ENCODE results near the gene TMA16. TPM values are rescaled to one million over a fixed set of nuclear protein-coding genes. Genes with fewer than 3 reads are reported as not detected.

TMA16 gene
- polyA plus RNA-seq, 2 of the 4 experiments (the other 2 are of a cell fraction) = 28.5 to 36.1 TPM

DNA sequence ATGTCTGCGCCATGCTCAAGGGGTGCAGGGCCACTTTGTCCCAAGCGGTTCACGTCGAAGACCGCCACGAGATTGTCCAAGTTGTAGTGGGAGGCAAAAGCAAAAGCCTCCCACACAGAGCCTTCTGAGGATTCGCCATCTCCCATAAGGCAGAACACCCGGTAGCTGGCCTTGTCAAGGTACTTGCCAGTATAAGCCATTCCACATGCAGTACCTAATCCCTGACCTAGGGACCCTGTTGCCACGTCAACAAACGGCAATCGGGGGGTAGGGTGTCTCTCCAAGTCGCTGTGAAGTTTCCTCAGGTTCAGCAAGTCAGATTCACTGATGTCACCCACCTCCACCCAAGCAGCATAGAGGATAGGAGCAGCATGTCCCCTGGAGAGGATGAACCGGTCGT, 21.4 kb upstream of the TMA16 start:
- TF ChIP-seq NR3C1 (IDR thresholded peaks at IDR 0.05) (no peak), RFX5 (IDR thresholded peaks at IDR 0.05) (no peak), FOSL2 (IDR thresholded peaks at IDR 0.05) (no peak), FOSL2 (CRISPR knock-in tag; IDR thresholded peaks at IDR 0.05) (no peak), EHMT2 (IDR thresholded peaks at IDR 0.05; ENCODE audit: low read depth) (no peak), HDAC2 (IDR thresholded peaks at IDR 0.05) (no peak)
- ChIA-PET POLR2A (no interaction called here), CTCF (interaction anchor here (0.6 to 1.0 kb wide), 2 partner anchors 51 to 73 kb away, joined by 3 read pairs; no protein-coding TSS in a partner anchor)
- Histone ChIP-seq H3K4me1 (no peaks in the 10 kb centered on the region), H3K9me3 (no peaks in the 10 kb centered on the region), H3K27ac (no peak overlapping the region), H3K4me3 (no peak overlapping the region), H3K4me2 (no peak overlapping the region)
- DNase-seq (ENCODE audit: low read depth in 1 of 2, low spot score in 1 of 2) (no peak), ATAC-seq (no peak), FAIRE-seq (no peak)
- WGBS (ENCODE audit: missing lambda C conversion rate) = 88% methylated on average over 5 of the region's 14 CpGs

DNA sequence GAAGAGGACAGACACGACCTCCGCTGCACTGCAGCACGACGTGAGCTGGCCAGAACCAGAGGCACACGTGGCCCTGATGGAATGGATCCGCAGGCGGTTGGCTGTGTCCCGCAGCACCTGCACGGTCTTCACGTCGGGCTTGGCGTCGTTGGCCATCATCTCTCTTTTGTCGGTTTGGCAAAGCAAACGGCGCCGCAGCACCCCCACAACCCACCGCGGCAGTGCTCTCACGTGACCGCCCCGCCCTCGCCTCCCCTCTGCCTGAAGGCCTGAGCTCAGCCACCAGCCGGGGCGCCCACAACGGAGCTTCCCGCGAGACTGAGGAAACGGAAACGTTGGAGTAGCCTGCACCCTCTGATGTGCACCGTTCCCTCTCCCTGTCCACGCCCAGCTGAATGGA, 20.9 kb upstream of the TMA16 start, which contains the start of gene TKTL2:
TKTL2 (minus strand) TSS at position 179 of the 400 bp plus-strand sequence; CDS start at position 159, 20 bp downstream.
- Histone ChIP-seq H3K4me2 (no peak within 1 kb of the TSS), H3K4me1 (no peaks in the 10 kb centered on the region), H3K9me3 (no peaks in the 10 kb centered on the region), H3K27ac (no peak within 1 kb of the TSS), H3K4me3 (no peak within 1 kb of the TSS)
- CTCF ChIA-PET = interaction anchor here (1.0 kb wide), 1 partner anchor 73 kb away, joined by 3 read pairs; no protein-coding TSS in a partner anchor
- POLR2A ChIA-PET = no interaction called here
- DNase-seq (ENCODE audit: low read depth in 1 of 2, low spot score in 1 of 2) = no peak
- WGBS (ENCODE audit: missing lambda C conversion rate) = 78% methylated on average over 28 of the region's 32 CpGs
- no peak for ATAC-seq
- TF ChIP-seq HOXB5 (CRISPR knock-in tag; IDR thresholded peaks at IDR 0.05) (no peak), JUN (IDR thresholded peaks at IDR 0.05) (no peak), NFE2L2 (conservative IDR thresholded peaks at IDR 0.05; ENCODE audit: low read length) (no peak), PHF8 (IDR thresholded peaks at IDR 0.05; ENCODE audit: borderline replicate concordance, low read depth) (no peak), RAD21 (conservative IDR thresholded peaks at IDR 0.05 in 1 of 2, IDR thresholded peaks at IDR 0.05 in 1 of 2) (no peak), GATA3 (IDR thresholded peaks at IDR 0.05; ENCODE audit: borderline replicate concordance) (no peak), RARB (CRISPR knock-in tag; IDR thresholded peaks at IDR 0.05) (no peak), FOSL2 (IDR thresholded peaks at IDR 0.05) (no peak), FOSL2 (CRISPR knock-in tag; IDR thresholded peaks at IDR 0.05) (no peak), EHF (CRISPR knock-in tag; IDR thresholded peaks at IDR 0.05) (no peak), RCOR1 (IDR thresholded peaks at IDR 0.05; ENCODE audit: low read depth, low read length) (no peak)
- TF ChIP-seq, protein P1, sequence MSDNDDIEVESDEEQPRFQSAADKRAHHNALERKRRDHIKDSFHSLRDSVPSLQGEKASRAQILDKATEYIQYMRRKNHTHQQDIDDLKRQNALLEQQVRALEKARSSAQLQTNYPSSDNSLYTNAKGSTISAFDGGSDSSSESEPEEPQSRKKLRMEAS (IDR thresholded peaks at IDR 0.05) = no peak
- TF ChIP-seq, protein P2, sequence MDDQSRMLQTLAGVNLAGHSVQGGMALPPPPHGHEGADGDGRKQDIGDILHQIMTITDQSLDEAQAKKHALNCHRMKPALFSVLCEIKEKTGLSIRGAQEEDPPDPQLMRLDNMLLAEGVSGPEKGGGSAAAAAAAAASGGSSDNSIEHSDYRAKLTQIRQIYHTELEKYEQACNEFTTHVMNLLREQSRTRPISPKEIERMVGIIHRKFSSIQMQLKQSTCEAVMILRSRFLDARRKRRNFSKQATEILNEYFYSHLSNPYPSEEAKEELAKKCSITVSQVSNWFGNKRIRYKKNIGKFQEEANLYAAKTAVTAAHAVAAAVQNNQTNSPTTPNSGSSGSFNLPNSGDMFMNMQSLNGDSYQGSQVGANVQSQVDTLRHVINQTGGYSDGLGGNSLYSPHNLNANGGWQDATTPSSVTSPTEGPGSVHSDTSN (IDR thresholded peaks at IDR 0.05) = no peak
- TF ChIP-seq, protein P3, sequence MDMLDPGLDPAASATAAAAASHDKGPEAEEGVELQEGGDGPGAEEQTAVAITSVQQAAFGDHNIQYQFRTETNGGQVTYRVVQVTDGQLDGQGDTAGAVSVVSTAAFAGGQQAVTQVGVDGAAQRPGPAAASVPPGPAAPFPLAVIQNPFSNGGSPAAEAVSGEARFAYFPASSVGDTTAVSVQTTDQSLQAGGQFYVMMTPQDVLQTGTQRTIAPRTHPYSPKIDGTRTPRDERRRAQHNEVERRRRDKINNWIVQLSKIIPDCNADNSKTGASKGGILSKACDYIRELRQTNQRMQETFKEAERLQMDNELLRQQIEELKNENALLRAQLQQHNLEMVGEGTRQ (IDR thresholded peaks at IDR 0.05) = no peak
- TF ChIP-seq, protein P4, sequence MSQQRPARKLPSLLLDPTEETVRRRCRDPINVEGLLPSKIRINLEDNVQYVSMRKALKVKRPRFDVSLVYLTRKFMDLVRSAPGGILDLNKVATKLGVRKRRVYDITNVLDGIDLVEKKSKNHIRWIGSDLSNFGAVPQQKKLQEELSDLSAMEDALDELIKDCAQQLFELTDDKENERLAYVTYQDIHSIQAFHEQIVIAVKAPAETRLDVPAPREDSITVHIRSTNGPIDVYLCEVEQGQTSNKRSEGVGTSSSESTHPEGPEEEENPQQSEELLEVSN (IDR thresholded peaks at IDR 0.05; ENCODE audit: borderline replicate concordance, low read depth) = no peak
- no peak for FAIRE-seq

DNA sequence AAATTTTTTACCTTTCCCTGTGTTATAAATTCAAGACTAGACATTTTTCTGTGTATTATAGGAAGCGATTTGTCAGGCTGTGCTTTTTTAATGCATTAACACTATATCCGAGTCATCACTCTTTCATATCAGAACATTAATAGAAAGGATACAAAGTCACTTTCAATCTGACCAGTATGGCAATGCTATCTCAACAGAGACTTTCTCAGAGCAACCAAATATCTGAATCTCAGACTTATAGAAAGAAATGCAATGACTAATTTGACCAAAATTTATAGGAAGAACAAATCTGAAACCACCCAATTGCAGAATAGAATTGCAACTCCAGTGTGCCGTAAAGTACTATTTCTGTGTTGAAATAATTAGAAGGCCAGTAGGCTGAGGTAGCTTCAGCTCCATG, 20.5 kb upstream of the TMA16 start:
- POLR2A ChIA-PET = no interaction called here
- Histone ChIP-seq H3K4me3 (no peak overlapping the region), H3K9me3 (no peaks in the 10 kb centered on the region), H3K4me2 (no peak overlapping the region), H3K27ac (no peak overlapping the region), H3K4me1 (no peaks in the 10 kb centered on the region)
- TF ChIP-seq HEYL (CRISPR knock-in tag; IDR thresholded peaks at IDR 0.05) (no peak), KDM1A (IDR thresholded peaks at IDR 0.05; ENCODE audit: low read depth) (no peak), TFCP2L1 (CRISPR knock-in tag; IDR thresholded peaks at IDR 0.05) (no peak), EP300 (IDR thresholded peaks at IDR 0.05) (no peak), ZNF302 (CRISPR knock-in tag; IDR thresholded peaks at IDR 0.05) (no peak), ESRRA (IDR thresholded peaks at IDR 0.05; ENCODE audit: borderline replicate concordance, low read length) (no peak), FOSB (CRISPR knock-in tag; IDR thresholded peaks at IDR 0.05) (no peak), CBX2 (IDR thresholded peaks at IDR 0.05; ENCODE audit: borderline replicate concordance, low read depth) (no peak), CBX8 (IDR thresholded peaks at IDR 0.05) (no peak), RFX5 (IDR thresholded peaks at IDR 0.05) (no peak), NR3C1 (IDR thresholded peaks at IDR 0.05) (no peak)
- TF ChIP-seq, protein P5, sequence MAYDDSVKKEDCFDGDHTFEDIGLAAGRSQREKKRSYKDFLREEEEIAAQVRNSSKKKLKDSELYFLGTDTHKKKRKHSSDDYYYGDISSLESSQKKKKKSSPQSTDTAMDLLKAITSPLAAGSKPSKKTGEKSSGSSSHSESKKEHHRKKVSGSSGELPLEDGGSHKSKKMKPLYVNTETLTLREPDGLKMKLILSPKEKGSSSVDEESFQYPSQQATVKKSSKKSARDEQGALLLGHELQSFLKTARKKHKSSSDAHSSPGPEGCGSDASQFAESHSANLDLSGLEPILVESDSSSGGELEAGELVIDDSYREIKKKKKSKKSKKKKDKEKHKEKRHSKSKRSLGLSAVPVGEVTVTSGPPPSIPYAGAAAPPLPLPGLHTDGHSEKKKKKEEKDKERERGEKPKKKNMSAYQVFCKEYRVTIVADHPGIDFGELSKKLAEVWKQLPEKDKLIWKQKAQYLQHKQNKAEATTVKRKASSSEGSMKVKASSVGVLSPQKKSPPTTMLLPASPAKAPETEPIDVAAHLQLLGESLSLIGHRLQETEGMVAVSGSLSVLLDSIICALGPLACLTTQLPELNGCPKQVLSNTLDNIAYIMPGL (CRISPR knock-in tag; IDR thresholded peaks at IDR 0.05; ENCODE audit: borderline replicate concordance) = no peak
- CTCF ChIA-PET = interaction anchor here (1.0 kb wide), 1 partner anchor 72 kb away, joined by 3 read pairs; no protein-coding TSS in a partner anchor
- no peak for ATAC-seq
- FAIRE-seq = no peak
- no peak for DNase-seq (ENCODE audit: low read depth in 1 of 2, low spot score in 1 of 2)
- 75% methylated on average over 3 of the region's 3 CpGs for WGBS (ENCODE audit: missing lambda C conversion rate)

Data from A549 (cell line).